SK-N-SH (cell line): ENCODE results near the gene B4GALT1. TPM values are rescaled to one million over a fixed set of nuclear protein-coding genes. Genes with fewer than 3 reads are reported as not detected.

Source experiments
- CTCF ChIA-PET: fragments of 300-600, 350-600 bp; formaldehyde crosslinking; extraction: SDS; loops from one replicate; lab custom pipeline; 2021; lab: Yijun Ruan, JAX
- POLR2A ChIA-PET: fragments of 350-600 bp; sonication (Branson Sonifier 250); formaldehyde crosslinking; extraction: SDS; loops from one replicate; lab custom pipeline; 2020; ENCODE audit warnings: antibody characterized with exemption, inconsistent platforms; lab: Yijun Ruan, JAX
- DNase-seq: peaks from one replicate; pipeline ENCODE4 v3.0.0; 2012
- H2AFZ ChIP-seq: fragments of 200-600 bp; sonication (generic); 2 replicates; pipeline ENCODE4 v1.8.1; 2016; ENCODE audit warnings: antibody characterized with exemption, mild to moderate bottlenecking, low read depth
- H3F3A ChIP-seq: fragments of 200-600 bp; sonication (generic); replicated peaks from 2 replicates; pipeline ENCODE3; 2016; ENCODE audit warnings: antibody characterized with exemption, mild to moderate bottlenecking; ENCODE audit not compliant: insufficient read depth
- H3K27ac ChIP-seq, 2 experiments: fragments of 200-500 bp in 1 of 2; fragments of 200-600 bp in 1 of 2; sonication (Bioruptor generic) in 1 of 2; sonication (generic), shearing (Covaris generic) in 1 of 2; 2 replicates each; pipeline versions ENCODE4 v1.5.1 to v1.6.1; 2014 to 2016; ENCODE audit warnings: low read depth in 2 of 2, inconsistent platforms in 1 of 2, low read length in 1 of 2, mild to moderate bottlenecking in 1 of 2, mixed read lengths in 1 of 2
- H3K27me3 ChIP-seq: fragments of 200-600 bp; sonication (generic), shearing (Covaris generic); 2 replicates; pipeline ENCODE4 v1.6.1; 2016; ENCODE audit warnings: mixed run types; ENCODE audit not compliant: insufficient read depth
- H3K36me3 ChIP-seq, 2 experiments: fragments of 200-500 bp in 1 of 2; fragments of 200-600 bp in 1 of 2; sonication (Bioruptor generic) in 1 of 2; sonication (generic) in 1 of 2; replicated peaks in 1 of 2; 2 replicates each; pipeline versions ENCODE3 to v1.5.1; 2014 to 2016; ENCODE audit warnings: low read length in 1 of 2, mild to moderate bottlenecking in 1 of 2; ENCODE audit not compliant: insufficient read depth in 2 of 2, control insufficient read depth in 1 of 2
- H3K4me1 ChIP-seq, 2 experiments: fragments of 200-500 bp in 1 of 2; fragments of 200-600 bp in 1 of 2; sonication (Bioruptor generic) in 1 of 2; sonication (generic), shearing (Covaris generic) in 1 of 2; 2 replicates each; pipeline versions ENCODE4 v1.5.1 to v1.6.1; 2014 to 2016; ENCODE audit warnings: low read depth in 1 of 2, low read length in 1 of 2, mixed run types in 1 of 2; ENCODE audit not compliant: insufficient read depth in 2 of 2, control insufficient read depth in 1 of 2
- H3K4me2 ChIP-seq: fragments of 200-600 bp; sonication (generic), shearing (Covaris generic); 2 replicates; pipeline ENCODE4 v1.6.1; 2017; ENCODE audit warnings: mixed run types
- H3K4me3 ChIP-seq, 2 experiments: fragments of 200-500 bp in 1 of 2; fragments of 200-600 bp in 1 of 2; sonication (Bioruptor generic) in 1 of 2; sonication (generic), shearing (Covaris generic) in 1 of 2; 2 replicates each; pipeline versions ENCODE4 v1.5.1 to v1.8.1; 2014 to 2016; ENCODE audit warnings: low read depth in 2 of 2, inconsistent platforms in 1 of 2, low read length in 1 of 2, mild to moderate bottlenecking in 1 of 2, mixed read lengths in 1 of 2, moderate library complexity in 1 of 2
- H3K79me2 ChIP-seq: fragments of 200-600 bp; sonication (generic); 2 replicates; pipeline ENCODE4 v1.8.1; 2017; ENCODE audit warnings: mild to moderate bottlenecking; ENCODE audit not compliant: insufficient read depth
- H3K9ac ChIP-seq: fragments of 200-600 bp; sonication (generic); 2 replicates; pipeline ENCODE4 v1.6.1; 2017; ENCODE audit warnings: mixed run types
- H3K9me2 ChIP-seq: fragments of 200-600 bp; sonication (generic); 2 replicates; pipeline ENCODE4 v1.6.1; 2017; ENCODE audit warnings: mixed run types
- H3K9me3 ChIP-seq: fragments of 200-600 bp; sonication (generic); 2 replicates; pipeline ENCODE4 v1.6.1; 2017; ENCODE audit warnings: mixed run types, mild to moderate bottlenecking, moderate library complexity
- H4K20me1 ChIP-seq: fragments of 200-600 bp; sonication (generic); 2 replicates; pipeline ENCODE4 v1.6.1; 2017; ENCODE audit warnings: mild to moderate bottlenecking, mixed run types; ENCODE audit not compliant: insufficient read depth
- EZH2phosphoT487 ChIP-seq: fragments of 200-600 bp; sonication (generic); IDR thresholded peaks from 2 replicates; pipeline ENCODE4 v1.6.1; 2017; ENCODE audit warnings: low read depth, mixed run types, mild to moderate bottlenecking, antibody characterized with exemption, moderate library complexity, borderline replicate concordance
- FOXJ3 ChIP-seq: sonication (generic); formaldehyde crosslinking; IDR thresholded peaks from 2 replicates; pipeline ENCODE4 v1.5.1; 2020; ENCODE audit warnings: mild to moderate bottlenecking, missing genetic modification reagents
- GABPA ChIP-seq: IDR thresholded peaks from 2 replicates; pipeline ENCODE4 v1.4.0; 2012; ENCODE audit warnings: low read depth, mild to moderate bottlenecking
- GATA2 ChIP-seq: sonication (generic); formaldehyde crosslinking; IDR thresholded peaks from 2 replicates; pipeline ENCODE4 v1.5.0; 2020; ENCODE audit warnings: mild to moderate bottlenecking, missing genetic modification reagents
- MXI1 ChIP-seq: IDR thresholded peaks from 2 replicates; pipeline ENCODE4 v1.6.1; 2012; ENCODE audit warnings: mild to moderate bottlenecking, low read depth, low read length, improper control_type of control experiment
- RAD21 ChIP-seq: IDR thresholded peaks from 2 replicates; pipeline ENCODE4 v1.6.1; 2012; ENCODE audit warnings: mild to moderate bottlenecking, low read length
- RXRA ChIP-seq: IDR thresholded peaks from 2 replicates; pipeline ENCODE4 v1.4.0; 2012; ENCODE audit warnings: low read depth, mild to moderate bottlenecking, borderline replicate concordance
- WGBS: methylation state at CpG from one replicate; pipeline ENCODE4 v1.1.6; 2017; ENCODE audit warnings: low lambda C conversion rate; 5-methylcytosine and 5-hydroxymethylcytosine counted together
- polyA plus RNA-seq, 3 experiments: library from polyadenylated mRNA; depleted of rRNA; stranded (reverse); fragments of >200 nt; gene quantifications; 2 replicates each; pipeline ENCODE4 v1.2.3, GENCODE V29; 2012
- TF ChIP-seq, protein P1 (sequence below): fragments of 150-350 bp; IDR thresholded peaks from 2 replicates; pipeline ENCODE4 v1.6.1; 2016; ENCODE audit warnings: mild to moderate bottlenecking, low read depth, low read length
- TF ChIP-seq, protein P2 (sequence below): fragments of 200-600 bp; sonication (generic); IDR thresholded peaks from 2 replicates; pipeline ENCODE4 v1.6.1; 2017; ENCODE audit warnings: antibody characterized with exemption, mild to moderate bottlenecking, moderate library complexity
- TF ChIP-seq, protein P3 (sequence below): IDR thresholded peaks from 2 replicates; pipeline ENCODE4; 2012
- TF ChIP-seq, protein P4 (sequence below): fragments of 150-350 bp; IDR thresholded peaks from 2 replicates; pipeline ENCODE4 v1.6.1; 2017; ENCODE audit warnings: antibody characterized with exemption, low read length, low read depth, borderline replicate concordance
- TF ChIP-seq, protein P5 (sequence below): IDR thresholded peaks from 2 replicates; pipeline ENCODE4 v1.6.1; 2012; ENCODE audit warnings: mild to moderate bottlenecking, low read depth, low read length, moderate library complexity
- TF ChIP-seq, protein P6 (sequence below): IDR thresholded peaks from 2 replicates; pipeline ENCODE4 v1.4.0; 2012; ENCODE audit warnings: low read depth

The B4GALT1 gene
- polyA plus RNA-seq, 1 of the 3 experiments (the other 2 are of a cell fraction), result 36.2 TPM

DNA sequence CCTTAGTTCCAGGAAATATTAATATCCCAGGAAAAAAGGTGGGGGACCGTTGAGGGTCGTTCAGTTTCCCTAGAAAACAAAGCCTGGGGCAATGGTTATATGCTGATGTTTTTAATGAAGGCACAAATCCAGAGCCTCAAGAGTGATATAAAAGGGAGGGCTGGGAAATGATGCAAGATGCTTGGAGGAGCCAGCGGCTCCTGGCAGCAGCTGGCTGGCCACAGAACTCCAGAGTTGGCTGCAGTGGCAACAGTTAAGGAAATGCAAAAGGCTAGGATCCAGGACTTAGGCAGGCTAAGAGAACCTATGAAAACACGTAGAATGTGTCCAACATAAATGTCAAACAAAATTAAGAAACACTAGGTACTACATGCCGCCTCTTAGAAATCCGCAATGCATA, 31.0 kb upstream of the B4GALT1 start:
- Histone ChIP-seq H3K36me3 (no peaks in the 10 kb centered on the region), H3K27ac (no peak overlapping the region), H3F3A (no peaks in the 10 kb centered on the region), H4K20me1 (no peaks in the 10 kb centered on the region), H3K4me3 (no peak overlapping the region), H2AFZ (no peak overlapping the region), H3K4me2 (no peak overlapping the region), H3K9me2 (no peaks in the 10 kb centered on the region), H3K9me3 (no peaks in the 10 kb centered on the region)
- POLR2A ChIA-PET, result no interaction called here
- no peak for DNase-seq
- 69% methylated on average over 6 of the region's 6 CpGs for WGBS
- TF ChIP-seq EZH2phosphoT487 (no peak), FOXJ3 (CRISPR knock-in tag) (no peak), GATA2 (CRISPR knock-in tag) (no peak), RAD21 (no peak), MXI1 (no peak), RXRA (no peak), GABPA (no peak)
- TF ChIP-seq, protein P1, sequence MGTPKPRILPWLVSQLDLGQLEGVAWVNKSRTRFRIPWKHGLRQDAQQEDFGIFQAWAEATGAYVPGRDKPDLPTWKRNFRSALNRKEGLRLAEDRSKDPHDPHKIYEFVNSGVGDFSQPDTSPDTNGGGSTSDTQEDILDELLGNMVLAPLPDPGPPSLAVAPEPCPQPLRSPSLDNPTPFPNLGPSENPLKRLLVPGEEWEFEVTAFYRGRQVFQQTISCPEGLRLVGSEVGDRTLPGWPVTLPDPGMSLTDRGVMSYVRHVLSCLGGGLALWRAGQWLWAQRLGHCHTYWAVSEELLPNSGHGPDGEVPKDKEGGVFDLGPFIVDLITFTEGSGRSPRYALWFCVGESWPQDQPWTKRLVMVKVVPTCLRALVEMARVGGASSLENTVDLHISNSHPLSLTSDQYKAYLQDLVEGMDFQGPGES, result no peak
- TF ChIP-seq, protein P2, sequence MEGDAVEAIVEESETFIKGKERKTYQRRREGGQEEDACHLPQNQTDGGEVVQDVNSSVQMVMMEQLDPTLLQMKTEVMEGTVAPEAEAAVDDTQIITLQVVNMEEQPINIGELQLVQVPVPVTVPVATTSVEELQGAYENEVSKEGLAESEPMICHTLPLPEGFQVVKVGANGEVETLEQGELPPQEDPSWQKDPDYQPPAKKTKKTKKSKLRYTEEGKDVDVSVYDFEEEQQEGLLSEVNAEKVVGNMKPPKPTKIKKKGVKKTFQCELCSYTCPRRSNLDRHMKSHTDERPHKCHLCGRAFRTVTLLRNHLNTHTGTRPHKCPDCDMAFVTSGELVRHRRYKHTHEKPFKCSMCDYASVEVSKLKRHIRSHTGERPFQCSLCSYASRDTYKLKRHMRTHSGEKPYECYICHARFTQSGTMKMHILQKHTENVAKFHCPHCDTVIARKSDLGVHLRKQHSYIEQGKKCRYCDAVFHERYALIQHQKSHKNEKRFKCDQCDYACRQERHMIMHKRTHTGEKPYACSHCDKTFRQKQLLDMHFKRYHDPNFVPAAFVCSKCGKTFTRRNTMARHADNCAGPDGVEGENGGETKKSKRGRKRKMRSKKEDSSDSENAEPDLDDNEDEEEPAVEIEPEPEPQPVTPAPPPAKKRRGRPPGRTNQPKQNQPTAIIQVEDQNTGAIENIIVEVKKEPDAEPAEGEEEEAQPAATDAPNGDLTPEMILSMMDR, result no peak
- TF ChIP-seq, protein P3, sequence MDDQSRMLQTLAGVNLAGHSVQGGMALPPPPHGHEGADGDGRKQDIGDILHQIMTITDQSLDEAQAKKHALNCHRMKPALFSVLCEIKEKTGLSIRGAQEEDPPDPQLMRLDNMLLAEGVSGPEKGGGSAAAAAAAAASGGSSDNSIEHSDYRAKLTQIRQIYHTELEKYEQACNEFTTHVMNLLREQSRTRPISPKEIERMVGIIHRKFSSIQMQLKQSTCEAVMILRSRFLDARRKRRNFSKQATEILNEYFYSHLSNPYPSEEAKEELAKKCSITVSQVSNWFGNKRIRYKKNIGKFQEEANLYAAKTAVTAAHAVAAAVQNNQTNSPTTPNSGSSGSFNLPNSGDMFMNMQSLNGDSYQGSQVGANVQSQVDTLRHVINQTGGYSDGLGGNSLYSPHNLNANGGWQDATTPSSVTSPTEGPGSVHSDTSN, result no peak
- TF ChIP-seq, protein P4, sequence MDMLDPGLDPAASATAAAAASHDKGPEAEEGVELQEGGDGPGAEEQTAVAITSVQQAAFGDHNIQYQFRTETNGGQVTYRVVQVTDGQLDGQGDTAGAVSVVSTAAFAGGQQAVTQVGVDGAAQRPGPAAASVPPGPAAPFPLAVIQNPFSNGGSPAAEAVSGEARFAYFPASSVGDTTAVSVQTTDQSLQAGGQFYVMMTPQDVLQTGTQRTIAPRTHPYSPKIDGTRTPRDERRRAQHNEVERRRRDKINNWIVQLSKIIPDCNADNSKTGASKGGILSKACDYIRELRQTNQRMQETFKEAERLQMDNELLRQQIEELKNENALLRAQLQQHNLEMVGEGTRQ, result no peak
- TF ChIP-seq, protein P5, sequence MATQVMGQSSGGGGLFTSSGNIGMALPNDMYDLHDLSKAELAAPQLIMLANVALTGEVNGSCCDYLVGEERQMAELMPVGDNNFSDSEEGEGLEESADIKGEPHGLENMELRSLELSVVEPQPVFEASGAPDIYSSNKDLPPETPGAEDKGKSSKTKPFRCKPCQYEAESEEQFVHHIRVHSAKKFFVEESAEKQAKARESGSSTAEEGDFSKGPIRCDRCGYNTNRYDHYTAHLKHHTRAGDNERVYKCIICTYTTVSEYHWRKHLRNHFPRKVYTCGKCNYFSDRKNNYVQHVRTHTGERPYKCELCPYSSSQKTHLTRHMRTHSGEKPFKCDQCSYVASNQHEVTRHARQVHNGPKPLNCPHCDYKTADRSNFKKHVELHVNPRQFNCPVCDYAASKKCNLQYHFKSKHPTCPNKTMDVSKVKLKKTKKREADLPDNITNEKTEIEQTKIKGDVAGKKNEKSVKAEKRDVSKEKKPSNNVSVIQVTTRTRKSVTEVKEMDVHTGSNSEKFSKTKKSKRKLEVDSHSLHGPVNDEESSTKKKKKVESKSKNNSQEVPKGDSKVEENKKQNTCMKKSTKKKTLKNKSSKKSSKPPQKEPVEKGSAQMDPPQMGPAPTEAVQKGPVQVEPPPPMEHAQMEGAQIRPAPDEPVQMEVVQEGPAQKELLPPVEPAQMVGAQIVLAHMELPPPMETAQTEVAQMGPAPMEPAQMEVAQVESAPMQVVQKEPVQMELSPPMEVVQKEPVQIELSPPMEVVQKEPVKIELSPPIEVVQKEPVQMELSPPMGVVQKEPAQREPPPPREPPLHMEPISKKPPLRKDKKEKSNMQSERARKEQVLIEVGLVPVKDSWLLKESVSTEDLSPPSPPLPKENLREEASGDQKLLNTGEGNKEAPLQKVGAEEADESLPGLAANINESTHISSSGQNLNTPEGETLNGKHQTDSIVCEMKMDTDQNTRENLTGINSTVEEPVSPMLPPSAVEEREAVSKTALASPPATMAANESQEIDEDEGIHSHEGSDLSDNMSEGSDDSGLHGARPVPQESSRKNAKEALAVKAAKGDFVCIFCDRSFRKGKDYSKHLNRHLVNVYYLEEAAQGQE, result no peak
- TF ChIP-seq, protein P6, sequence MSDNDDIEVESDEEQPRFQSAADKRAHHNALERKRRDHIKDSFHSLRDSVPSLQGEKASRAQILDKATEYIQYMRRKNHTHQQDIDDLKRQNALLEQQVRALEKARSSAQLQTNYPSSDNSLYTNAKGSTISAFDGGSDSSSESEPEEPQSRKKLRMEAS, result no peak
- TF ChIP-seq, all 33 proteins: peak for 0
- no peaks in the 10 kb centered on the region for H3K79me2 ChIP-seq
- H3K9ac ChIP-seq, result no peak overlapping the region
- H3K27me3 ChIP-seq, result no peaks in the 10 kb centered on the region
- no peaks in the 10 kb centered on the region; a peak in 1 of 4 replicates for H3K4me1 ChIP-seq
- CTCF ChIA-PET, result no interaction called here
